T-helper 17 cell (primary cell): ENCODE results near the gene ASB5. TPM values are rescaled to one million over a fixed set of nuclear protein-coding genes. Genes with fewer than 3 reads are reported as not detected.

Experiments
- total RNA-seq, 4 donors: library from RNA in 2 of 4; stranded (reverse) in 2 of 4; gene quantifications; one replicate each; pipeline ENCODE4 v1.2.3 and lab custom pipeline; 2022 to 2026

The ASB5 gene
- total RNA-seq, 2 donors from 2014 or later: not detected

Other genes with a start within 250 kb of the ASB5 start
- 1 to 10 TPM in 1 of 2 donors, under 1 TPM in 1; 0.65 to 1.8 TPM for gene WDR17, start 203.4 kb downstream of the ASB5 start, total RNA-seq
- gene SPATA4, start 73.6 kb downstream of the ASB5 start, total RNA-seq: not detected
- 100 to 1,000 TPM; 158 to 162 TPM for gene SPCS3, start 50.7 kb upstream of the ASB5 start, total RNA-seq